Amniotic stem cell (primary cell): Measurements from ENCODE around the gene FITM2.
"Not testable (repeated sequence)": the region's sequence is repeated elsewhere in the genome, so short reads cannot be mapped to it uniquely, and the experiment has no call there.

Experiments
- DNase-seq: peaks from one replicate; lab custom pipeline; 2025; lab: John Stamatoyannopoulos, UW

Gene FITM2

GRCh38 chr20:44310664-44311639 lies at the start of gene FITM2:
FITM2 (minus strand) TSS chr20:44311202; CDS start chr20:44311148, 54 bp downstream.
- DNase-seq: peak; percentile 91

DNA sequence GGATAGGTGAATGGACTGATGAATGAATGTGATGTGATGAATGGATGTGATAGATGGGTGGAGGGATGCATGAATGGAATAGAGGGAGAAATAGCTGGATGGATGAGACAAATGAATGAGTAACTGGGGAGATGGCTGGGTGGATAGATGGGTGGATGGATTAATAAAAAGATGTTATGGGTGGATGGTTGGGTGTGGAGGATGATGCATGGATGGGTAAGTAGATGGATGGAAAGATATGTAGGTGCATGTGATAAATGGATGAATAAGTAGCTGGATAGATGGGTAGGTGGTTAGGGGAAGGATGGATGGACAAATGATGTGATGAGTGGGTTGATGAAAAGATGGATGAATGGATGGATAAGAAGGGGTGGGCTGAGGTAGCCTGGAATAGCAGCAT lies 49.2 kb upstream of the FITM2 start:
- DNase-seq: no peak

DNA sequence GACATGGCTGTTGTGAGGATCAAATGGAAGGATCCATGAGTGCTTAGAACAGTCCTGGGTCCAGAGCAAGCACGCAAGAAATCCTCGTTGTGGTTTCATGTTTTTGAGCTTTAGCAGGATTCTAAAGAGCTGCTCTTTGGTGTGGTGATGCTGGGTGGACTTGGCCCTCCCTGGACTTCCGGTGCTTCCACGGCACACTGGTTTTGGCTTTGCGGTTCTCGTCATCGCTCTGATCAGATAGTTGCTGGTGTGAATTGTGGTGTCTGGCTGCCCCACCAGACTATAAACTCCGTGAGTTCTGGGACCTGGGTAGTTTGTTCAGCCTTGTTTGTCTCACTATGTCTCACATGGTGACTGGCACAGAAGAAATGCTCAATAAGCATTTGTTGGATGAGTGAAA lies 47.8 kb upstream of the FITM2 start:
- no peak for DNase-seq

DNA sequence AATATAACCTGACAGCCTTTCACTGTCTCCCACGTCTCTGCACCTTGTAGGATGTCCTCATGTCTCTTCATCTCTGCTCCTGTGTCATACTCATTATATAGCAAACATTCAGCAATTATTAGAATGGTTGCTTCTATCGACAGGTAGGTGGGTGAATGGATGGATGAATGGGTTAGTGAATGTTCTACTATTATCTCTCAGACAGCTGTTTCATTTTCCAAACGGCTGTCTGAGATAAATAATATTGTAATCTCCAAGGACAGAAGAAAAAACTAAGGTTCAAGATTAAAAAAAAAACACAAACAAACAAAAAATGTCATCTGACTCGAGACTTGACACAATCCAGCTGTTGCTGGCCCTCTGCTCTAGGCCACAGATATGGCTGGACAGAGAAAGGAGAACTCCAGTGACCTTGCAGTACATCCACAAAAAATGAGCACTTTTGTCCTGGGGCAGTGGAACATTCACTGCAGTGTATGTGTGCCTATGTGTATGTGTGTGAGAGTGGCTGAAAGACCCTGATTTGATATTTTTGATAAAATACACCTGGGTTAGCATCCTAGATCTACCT lies 46.6 kb upstream of the FITM2 start:
- DNase-seq: no peak

- DNase-seq: no peak
These were observed 46.0 kb upstream of the FITM2 start for GRCh38 chr20:44357020-44357419.

GRCh38 chr20:44356353-44356723 lies 45.3 kb upstream of the FITM2 start:
- no peak for DNase-seq

GRCh38 chr20:44355498-44356352 lies 44.7 kb upstream of the FITM2 start, which contains the start of gene HNF4A:
HNF4A (plus strand) TSS chr20:44355699; CDS start chr20:44355805, 106 bp downstream.
- no peak for DNase-seq

- no peak for DNase-seq
These were observed 44.0 kb upstream of the FITM2 start for GRCh38 chr20:44354979-44355497.

DNA sequence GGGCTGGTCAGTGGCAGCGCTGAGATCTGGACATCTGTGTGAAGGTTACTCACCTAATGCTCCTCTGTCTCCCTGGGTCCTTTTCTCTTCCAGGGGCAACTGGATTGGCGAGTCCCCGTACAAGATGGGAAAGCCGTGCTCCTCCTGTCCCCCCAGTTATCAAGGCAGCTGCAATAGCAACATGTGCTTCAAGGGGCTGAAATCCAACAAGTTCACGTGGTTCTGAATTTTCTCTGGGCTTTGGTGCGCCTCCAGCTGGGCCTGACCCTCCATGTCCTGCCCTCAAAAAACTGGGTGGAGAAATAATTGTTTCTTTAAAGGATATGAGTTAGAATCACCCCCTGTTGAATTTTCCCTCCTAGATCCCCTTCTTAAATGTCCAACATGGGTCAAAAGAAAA lies 39.6 kb upstream of the FITM2 start:
- DNase-seq: no peak

- DNase-seq: no peak
These were observed 38.3 kb upstream of the FITM2 start for GRCh38 chr20:44349349-44349748.

GRCh38 chr20:44348168-44348659 lies 37.2 kb upstream of the FITM2 start:
- no peak for DNase-seq

- not testable (repeated sequence) for DNase-seq
These were observed 34.9 kb upstream of the FITM2 start for GRCh38 chr20:44345941-44346340.

DNA sequence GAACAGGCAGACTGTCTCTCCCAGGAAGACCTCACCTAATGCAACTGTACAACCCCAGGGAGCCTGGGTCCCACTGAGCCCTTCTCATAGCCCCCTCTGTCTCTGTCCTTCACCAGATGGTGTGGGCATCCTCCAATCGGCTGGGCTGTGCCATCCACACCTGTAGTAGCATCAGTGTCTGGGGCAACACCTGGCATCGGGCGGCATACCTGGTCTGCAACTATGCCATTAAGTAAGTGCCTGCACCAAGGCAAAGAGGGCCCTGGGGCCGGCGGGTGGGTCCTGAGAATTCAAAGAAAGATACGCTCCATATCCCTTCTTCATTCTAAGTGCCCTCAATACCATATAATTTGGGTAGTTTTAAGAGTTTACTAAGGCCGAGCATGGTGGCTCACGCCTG lies 34.1 kb upstream of the FITM2 start:
- DNase-seq: no peak

- DNase-seq: no peak
These were observed 33.7 kb upstream of the FITM2 start for GRCh38 chr20:44344723-44345122.

- no peak for DNase-seq
These were observed 32.2 kb upstream of the FITM2 start for GRCh38 chr20:44343162-44343675.

- no peak for DNase-seq
These were observed 31.2 kb upstream of the FITM2 start for GRCh38 chr20:44342248-44342647.

- DNase-seq: no peak
These were observed 25.9 kb upstream of the FITM2 start, which contains the start of gene R3HDML for GRCh38 chr20:44336725-44337380. R3HDML (plus strand) TSS chr20:44337043; CDS start chr20:44337158, 115 bp downstream.

DNA sequence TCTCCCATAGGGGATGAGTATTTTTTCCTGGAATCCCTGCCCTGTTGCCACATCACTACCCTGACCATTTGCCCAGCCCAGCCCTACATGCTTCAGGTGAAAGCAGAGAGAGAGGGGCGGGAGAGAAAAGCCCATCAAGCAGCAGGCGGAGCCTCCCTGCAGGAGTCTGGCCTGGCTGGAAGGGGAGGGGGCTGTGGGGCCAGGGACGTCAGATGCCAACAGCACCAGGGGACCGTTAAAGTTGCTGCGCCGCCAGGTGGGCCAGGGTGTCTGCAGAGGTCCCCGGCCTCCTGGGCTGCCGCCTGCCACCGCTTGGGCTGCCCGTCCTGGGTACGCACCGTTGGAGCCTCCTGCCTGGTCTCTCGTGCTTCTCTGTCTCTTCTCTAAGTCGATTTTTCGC lies 25.1 kb upstream of the FITM2 start:
- no peak for DNase-seq

DNA sequence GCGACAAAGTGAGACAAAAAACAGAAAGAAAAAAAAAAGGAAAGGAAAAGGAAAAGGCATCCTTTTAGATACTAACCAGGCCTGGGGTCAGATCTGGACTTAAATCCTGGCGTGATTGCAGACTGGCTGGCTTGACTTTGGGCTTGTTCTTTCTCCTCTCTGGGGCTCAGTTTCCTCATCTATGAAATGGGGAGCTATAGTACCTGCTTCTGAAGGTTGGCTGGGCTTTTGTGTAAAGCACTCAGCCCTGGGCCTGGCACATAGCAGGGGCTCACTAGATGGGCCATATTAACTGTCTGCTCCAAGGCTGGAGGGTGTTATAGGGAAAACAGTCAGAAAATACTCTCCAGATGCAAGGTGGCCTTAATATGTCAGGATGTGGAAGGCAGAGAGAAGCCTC lies 24.7 kb upstream of the FITM2 start:
- no peak for DNase-seq

DNA sequence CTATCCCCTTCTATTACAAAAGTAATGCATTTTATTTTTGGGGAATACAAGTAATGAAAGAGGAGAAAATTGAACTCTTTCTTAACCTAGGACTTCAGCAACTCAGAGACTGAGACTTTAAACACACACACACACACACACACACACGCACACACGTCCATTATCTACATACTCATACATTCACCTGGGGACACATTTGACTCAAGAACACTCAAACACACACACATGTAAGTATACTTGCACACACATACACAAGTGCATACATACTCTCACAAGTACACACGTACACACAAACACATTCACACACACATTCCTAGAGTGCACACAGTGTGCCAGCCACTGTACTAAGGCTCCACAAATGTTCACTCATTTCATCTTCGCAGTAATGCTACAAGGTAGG lies 23.7 kb upstream of the FITM2 start:
- no peak for DNase-seq

GRCh38 chr20:44334306-44334705 lies 23.3 kb upstream of the FITM2 start:
- no peak for DNase-seq
